GM21619 (cell line): ENCODE measurements around the gene RNGTT.
"Not testable (repeated sequence)": the region's sequence is repeated elsewhere in the genome, so short reads cannot be mapped to it uniquely, and the experiment has no call there.

Experiments
- ATAC-seq: cut with Tn5 transposase; IDR thresholded peaks from one replicate; pipeline ENCODE4 v1.9.1; 2021; ENCODE audit not compliant: unreplicated experiment

The RNGTT gene

DNA sequence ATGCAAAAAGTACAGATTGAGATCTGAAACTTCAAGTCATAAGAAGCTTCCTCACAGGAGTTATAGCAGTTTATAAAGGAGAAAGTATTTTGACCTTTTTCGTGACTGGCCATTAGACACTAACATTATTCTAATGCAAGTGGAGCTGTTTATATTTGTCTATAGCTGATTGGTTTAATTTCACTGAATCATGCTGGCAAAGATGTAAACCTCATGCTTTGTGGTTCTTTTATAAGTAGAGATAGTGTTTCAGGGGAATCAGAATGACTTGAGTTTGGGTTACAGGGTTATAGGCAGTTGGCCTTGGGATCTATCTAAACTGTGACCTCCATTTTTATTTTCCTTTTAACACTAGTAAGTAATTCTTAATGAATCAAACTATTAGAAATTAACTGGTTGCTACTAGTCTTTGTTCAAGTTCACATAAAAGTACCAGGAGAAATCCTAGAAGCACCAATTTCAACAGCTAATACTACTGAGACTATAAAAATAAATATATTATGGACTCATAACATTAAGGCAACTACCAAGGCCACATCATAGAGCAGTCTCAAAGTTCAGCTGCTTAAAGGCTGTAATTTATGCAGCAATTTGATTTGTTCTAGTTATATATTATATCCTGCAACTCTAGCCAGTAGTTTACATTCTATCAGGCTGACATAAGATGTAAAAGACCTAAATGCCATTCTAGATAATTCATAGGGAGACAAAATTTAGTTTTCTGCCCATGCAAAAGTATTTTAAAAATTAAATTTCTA lies 94.0 kb downstream of the RNGTT start:
- no peak for ATAC-seq

DNA sequence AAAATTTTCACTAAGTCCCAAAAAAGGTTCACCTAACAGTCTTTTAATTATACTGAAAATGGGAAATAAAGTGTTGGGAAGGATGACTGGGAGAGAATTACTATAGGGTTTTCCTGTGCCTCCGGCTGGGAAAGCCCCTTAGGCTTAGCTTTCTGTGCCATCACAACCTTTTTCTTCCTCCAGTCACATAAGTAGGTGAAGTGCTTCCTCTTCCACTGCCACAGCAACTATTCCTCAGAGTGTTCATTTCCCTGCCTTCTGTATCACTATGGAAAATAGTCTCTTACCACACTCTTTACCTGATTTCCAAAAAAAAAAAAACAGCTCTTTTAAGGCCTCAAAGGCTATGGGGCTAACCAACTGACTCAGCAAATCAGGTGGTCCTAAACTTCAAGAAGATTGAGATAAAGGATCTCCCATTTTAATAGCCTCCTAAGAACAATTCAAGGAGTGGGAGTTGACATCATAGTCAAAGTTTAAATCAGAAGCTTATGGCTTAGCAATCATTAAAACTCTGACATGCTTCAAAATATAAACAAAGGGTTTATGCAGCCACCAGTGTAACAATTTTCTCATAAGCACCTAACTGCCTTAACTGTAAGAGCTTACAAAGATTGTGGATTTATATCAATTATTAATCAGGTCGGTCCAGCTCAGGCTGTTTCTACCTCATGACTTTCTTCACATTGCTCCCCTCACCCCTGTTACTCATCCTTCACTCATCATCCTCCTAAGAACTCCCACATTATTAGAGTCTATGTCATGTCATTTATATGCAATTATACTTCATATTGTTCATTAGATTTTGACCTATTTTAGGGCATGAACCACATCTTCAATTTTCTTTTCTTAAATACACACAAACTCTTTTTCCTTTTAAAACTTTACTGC lies 95.3 kb downstream of the RNGTT start:
- no peak for ATAC-seq

DNA sequence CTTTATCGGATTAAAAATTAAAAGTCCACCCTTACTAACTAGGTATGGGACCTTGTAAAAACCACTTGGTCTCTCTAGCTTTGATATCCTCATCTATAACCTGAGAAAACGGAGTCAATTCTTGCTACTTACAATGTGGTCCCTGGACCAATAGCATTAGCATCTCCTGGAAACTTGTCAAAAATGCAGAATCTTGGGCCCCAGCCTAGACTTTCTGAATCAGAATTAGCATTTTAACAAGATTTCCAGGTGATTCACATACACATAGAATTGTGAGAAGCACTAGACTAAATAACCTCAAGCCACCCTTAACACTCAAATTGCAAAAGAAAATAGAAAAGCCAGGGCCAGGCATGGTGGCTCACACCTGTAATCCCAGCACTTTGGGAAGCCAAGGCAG lies 96.6 kb downstream of the RNGTT start:
- ATAC-seq: no peak

DNA sequence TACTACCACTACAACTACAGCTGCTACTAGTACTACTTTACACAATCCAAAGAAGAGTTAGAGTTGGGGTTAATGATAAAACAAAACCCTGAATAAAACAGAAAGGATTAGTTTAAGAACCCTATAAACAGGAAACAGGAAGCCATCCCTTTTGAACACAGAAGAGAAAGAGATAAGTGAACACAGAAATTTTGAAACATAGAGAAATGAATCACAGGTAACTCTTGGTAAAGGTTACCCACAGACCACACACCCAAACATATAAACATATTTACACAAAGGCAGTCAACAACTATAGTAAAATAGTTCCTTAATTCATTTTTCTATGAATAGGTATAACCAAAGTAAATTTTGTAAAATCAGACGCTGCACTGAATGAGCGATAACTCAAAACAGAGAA lies 98.1 kb downstream of the RNGTT start:
- ATAC-seq: no peak

DNA sequence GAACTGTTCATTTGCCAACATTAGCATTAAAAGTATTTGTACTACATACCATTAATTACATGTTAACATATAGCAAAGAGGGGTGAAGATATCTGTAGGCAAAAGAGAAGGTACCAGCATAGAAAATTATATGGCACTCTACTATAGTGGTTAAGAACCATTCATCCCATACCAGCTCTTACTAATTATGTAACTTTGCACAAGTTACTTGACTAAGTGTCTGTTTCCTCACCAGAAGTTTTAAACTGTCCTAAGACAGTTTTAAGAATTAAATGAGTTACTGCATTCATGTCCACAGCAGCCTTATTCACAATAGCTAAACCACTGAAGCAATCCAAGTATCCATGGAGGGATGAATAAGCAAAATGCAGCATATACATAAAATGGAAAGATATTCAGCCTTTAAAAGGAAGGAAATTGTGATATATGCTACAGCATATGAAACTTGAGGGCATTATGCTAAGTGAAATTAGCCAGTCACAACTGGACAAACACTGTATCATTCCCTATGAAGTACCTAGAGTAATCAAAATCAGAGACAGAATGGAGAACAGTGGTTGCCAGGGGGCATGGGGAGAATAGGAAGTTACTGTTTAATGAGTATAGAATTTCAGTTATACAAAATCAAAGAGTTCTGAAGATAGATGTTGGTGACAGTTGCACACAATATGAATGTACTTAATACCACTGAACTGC lies 98.9 kb downstream of the RNGTT start:
- ATAC-seq: no peak

DNA sequence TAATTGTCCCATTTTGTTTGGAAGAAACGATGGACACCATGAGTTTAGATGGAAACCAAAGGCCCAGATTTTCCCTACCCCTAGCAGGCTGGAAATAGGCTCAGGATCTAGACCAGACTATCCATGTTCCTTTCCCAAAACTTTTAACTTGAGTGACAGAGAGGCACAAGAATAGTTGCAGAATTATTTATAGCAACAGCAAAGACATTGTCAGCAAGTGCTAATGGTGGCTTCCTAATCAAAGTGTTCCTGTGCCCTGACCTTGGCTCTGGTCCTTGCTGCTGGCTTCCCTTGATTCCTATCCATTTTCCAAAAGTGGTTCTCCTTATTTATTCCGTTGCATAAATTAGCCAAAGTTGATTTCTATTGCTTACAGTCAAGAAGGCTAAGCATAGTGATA lies 103.1 kb downstream of the RNGTT start:
- no peak for ATAC-seq

DNA sequence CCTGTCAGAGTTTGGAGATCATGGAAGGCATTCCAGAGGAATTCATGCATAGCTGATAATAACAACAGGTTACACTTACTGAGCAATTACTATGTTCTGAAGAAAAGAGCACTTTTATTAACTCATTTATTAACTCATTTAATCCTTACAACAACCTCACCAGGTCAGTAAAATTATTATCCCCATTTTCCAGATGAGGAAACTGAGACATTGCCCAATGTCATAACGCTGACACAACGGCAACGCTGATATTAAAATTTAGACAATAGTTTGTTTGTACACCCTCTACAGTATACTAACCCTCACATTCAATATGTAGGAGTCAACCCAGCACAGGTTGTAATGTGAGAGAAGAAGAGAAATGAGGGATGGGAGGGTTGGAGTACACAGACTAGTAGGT lies 105.0 kb downstream of the RNGTT start:
- ATAC-seq: no peak

DNA sequence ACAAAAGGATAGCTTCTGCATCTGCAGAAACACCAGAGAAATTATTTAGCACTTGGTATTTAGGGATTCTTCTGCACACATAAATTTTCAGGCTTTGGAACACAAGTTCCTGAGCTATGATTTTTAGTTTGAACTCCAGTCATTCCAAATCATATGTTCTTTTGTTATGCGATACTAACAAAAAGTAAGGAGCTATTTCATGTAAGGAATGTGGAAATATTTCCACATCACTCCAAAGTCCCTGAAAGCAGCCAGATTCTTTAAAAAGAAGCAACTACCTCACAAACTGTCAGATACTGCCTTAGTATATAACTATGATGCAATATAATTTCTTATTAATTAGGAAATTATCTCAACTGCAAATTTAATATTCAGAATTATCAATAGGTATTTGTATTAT lies 106.9 kb downstream of the RNGTT start:
- ATAC-seq: no peak

DNA sequence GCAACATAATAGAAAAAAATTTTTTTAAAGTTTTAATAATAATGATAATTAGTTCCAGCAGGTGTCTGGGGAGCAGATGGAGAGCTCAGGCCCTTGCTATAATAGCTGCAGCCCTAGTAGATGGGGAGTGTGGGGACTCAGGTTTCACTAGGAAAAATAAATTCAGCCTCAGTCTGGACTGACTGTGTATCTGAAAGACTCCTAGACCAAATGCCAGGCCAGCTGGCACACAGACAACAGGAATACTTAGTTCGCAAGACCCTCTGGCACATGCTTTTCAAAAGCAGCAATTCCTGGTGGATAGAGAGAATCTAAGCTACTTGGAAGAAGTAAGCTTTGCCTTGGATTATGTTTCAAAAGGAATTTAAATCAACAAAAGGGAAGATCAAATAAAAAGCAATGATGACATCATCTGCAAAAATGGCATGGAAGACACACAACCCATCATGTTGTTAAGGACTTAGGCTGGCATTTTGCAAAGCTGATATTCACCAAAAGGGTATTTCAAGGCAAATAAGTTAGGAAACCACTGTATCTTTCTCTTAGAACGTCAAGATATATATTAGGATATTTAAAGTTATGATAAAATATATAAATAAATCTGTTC lies 107.8 kb downstream of the RNGTT start:
- ATAC-seq: no peak

DNA sequence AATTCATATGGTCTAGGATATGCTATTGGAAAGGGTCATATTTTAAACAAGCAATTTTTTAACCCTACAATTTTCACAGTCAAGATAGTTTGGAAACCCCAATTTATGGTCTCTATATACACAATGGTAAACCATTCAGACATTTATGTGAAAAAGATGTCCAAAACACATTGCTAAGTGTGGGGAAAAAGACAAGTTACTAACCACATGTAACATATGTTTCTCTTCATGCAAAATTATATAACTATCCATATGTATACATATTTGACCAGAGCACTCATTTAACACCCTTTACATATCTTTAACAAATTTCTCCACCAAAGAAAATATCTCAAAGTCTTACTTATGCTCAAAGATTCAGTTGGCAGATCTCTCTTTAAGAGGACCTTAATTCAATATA lies 110.6 kb downstream of the RNGTT start:
- ATAC-seq: no peak

DNA sequence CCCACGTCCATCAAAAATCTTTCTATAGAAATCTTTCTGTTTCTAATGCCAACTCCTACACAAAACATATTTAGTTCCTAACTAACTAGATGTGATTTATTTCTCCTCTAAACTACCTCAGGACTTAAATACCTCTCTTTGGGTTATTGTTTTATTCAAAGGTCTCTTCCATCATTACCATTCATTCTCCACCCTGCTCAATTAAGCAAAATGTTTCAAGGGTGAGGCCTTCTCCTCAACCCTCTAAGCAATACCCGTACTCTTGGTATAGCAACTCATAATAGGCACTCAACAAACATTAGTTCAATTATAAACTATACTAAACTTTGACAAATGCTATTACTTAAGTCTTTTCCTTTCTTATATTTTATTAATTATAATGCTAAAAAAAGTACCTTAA lies 111.4 kb downstream of the RNGTT start:
- ATAC-seq: no peak

DNA sequence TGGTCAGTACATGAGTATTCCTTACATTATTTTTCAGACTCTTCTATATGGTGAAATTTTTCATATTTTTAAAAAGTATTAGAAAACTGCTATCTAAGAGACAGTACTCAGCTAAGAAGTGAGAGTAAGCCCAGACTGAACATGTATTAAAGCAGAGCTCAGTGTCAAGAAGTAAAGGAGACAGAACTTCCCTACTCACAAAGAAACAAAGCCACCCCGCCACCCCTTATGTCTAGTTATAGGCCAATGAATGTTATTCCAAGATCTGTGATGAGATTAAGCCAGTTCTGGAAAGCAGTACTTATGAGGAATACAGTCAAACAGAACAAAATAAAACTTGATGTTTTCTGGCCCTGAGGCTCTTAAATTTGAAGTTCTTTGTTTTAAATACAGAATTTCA lies 114.5 kb downstream of the RNGTT start:
- ATAC-seq: no peak

DNA sequence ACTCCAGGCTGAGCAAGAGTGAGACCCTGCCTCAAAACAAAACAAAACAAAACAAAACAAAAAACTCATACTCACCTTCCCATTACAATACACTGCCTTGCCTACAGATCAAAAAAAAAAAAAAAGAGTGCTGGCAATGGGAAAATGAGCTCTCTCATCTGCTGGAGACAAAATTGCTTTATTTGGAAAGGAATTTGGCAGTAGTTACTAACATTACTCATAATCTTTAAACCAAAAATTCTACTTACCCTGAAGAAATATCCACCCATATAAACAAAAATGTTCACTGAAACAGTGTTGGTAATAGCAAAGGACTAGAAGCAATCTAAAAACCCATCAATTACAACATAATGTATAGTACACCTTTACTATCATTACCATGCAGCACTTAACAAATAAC lies 120.4 kb downstream of the RNGTT start:
- no peak for ATAC-seq

DNA sequence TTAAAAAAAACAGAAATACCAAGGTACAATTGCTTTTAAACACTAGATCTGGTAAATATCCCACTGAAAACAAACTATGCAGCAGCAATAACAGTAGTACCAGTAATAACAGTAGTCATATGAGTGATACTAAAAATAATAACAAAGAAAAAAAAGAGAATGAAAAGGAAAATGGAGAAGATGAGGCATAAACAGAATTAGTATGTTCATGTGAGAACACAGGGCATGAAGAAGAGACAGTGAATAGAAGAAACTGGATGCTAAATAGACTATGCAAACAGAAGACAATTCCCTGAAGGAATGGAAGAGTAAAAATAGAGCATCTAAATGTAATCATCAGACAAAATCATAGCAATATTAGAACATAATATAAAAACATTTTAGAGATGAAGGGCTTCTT lies 121.1 kb downstream of the RNGTT start:
- no peak for ATAC-seq

DNA sequence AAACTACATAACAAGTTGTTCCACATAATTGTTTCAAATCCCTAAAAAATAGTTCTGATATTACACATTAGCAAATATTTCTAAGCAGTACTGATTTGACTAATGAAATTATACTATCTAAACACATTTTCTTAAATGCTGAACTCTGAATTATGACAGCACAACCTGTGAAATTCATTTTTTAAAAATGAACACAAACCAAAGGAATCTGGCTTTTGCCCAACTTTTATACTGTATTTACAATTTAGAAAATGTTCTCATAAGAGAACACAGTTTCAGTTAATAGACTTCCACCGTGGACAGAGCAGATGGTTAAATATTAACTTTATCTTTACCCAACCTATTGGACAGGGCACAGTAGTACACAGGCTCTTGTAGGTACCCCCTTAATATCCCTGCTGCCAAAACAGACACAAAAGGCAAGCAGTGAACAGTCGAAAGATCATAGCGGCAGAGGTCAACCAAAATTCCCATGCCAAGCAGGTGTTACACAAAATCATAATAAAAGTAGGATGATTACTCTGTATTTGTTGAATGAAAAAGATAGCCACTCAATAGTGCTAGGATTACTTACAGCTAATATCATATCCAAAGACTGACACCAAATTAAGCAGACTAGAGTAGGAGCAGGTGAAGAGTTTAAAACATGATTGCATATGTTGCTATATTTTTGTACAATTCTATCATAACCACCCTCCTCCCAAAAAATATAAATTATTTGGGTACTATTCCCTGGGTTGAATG lies 122.5 kb downstream of the RNGTT start:
- no peak for ATAC-seq

DNA sequence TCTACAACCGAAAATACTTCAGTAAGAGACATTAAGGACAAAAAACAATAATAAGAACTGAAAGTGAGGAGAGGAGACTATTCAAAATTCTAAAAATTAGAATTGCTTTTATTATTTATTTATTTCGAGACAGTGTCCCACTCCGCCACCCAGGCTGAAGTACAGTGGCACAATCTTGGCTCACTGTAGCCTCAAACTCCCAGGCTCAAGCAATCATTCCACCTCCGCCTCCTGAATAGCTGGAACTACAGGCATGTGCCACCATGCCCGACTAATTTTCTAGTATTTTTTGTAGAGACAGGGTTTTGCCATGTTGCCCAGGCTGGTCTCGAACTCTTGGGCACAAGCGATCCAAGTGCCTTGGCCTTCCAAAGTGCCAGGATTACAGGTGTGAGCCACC lies 123.1 kb downstream of the RNGTT start:
- ATAC-seq: no peak

DNA sequence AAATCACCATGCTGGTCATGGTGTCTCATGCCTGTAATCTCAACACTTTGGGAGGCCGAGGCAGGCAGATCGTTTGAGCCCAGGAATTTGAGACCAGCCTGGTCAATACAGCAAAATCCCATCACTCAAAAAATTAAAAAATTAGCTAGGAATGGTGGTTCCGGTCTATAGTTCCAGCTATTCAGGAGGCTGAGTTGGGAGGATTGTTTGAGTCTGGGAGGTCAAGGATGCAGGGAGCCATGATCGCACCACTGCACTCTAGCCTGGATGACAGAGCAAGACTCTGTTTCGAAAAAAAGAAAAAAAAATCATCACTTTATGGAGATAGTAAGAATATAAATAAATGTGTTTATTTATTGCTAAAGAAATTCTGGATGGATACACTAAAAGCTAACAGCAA lies 124.1 kb downstream of the RNGTT start:
- ATAC-seq: no peak

DNA sequence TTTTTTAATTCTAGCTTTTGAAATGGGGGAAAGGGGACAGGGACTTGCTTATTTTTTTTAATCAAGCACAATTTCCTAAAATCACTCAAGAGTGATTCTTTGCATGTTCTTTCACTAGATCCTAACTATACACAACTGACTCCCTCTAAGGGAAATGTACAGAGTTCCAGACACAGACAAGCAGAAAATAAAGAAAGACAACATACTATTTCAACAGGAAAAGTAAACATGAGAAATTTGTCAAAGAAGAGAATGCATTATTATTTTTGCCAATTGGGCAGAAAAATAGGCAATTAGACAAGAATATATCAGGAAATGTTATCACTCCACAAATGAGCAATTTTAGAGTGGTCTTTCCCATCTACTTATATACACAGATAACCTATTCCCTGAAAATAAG lies 128.2 kb downstream of the RNGTT start:
- ATAC-seq: no peak

DNA sequence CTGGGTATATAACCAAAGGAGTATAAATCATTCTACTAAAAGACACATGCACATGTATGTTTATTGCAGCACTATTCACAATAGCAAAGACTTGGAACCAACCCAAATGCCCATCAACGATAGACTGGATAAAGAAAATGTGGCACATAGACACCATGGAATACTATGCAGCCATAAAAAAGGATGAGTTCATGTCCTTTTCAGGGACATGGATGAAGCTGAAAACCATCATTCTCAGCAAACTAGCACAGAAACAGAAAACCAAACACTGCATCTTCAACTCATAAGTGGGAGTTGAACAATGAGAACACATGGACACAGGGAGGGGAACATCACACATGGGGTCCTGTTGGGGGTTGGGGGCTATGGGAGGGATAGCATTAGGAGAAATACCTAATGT lies 130.3 kb downstream of the RNGTT start:
- ATAC-seq: not testable (repeated sequence)

DNA sequence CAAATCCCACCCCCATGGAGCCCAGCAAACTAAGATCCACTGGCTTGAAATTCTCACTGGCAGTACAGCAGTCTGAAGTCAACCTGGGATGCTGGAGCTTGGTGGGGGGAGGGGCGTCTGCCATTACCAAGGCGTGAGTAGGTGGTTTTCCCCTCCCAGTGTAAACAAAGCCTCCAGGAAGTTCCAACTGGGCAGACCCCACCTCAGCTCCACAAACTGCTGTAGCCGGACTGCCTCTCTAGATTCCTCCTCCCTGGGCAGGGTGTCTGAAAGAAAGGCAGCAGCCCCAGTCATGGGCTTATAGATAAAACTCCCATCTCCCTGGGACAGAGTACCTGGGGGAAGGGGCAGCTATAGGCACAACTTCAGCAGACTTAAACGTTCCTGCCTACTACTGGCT lies 135.8 kb downstream of the RNGTT start:
- not testable (repeated sequence) for ATAC-seq

DNA sequence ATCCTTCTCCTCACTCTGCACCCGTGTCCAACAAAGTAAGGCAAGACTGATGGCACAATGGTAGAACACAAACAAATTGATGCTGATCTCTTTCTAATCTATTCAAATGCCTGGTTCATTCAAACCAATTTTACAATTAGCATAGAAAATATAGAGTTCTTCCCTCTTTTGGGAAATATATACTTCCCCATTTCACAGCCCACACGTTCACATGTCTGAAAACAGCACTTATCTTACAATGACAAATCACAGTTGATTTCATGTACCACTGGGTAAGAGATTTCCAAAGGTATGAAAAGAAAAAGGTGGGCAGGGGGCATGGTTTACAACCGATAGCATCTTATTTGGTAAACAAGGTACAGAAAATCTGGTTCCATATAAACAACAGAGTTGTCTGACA lies 137.6 kb downstream of the RNGTT start:
- ATAC-seq: no peak
